SH-SY5Y (cell line): ENCODE results near the gene TRIM8.

ENCODE experiments used
- GATA2 ChIP-seq: IDR thresholded peaks from 2 replicates; pipeline ENCODE4 v1.6.1; 2011; ENCODE audit warnings: mild to moderate bottlenecking, low read depth, low read length
- GATA3 ChIP-seq: IDR thresholded peaks from 2 replicates; pipeline ENCODE4 v1.6.1; 2011; ENCODE audit warnings: low read depth, mild to moderate bottlenecking, low read length, moderate library complexity

GRCh38 chr10:102675011-102675665, 30.9 kb downstream of the TRIM8 start:
- no peak for TF ChIP-seq GATA3
- TF ChIP-seq GATA2, result no peak
